HG03439 (cell line): Measurements from ENCODE around the gene NRG2.

Experiments used
- ATAC-seq: cut with Tn5 transposase; IDR thresholded peaks from one replicate; pipeline ENCODE4 v1.9.1; 2021; ENCODE audit warnings: mild to moderate bottlenecking, moderate library complexity; ENCODE audit not compliant: unreplicated experiment

Gene NRG2

DNA sequence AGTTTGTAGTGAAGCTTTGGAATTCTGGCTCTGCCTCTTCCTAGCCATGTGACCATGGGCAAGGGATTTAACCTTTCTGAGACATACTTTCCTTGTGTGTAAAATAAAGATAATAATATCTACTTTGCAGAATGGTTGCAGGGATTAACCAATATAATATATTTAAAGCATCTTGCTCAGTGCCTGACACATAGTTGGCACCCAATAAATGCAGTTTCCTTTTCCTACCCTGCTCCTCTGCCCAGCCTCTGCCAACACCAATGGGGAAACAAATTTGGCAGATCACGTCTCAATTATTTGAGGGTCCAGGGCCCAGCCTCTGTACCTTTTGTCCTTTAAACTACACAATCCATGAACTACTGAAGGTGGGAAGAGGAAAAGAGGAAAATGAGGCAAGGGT, 91.1 kb downstream of the NRG2 start:
- no peak for ATAC-seq

DNA sequence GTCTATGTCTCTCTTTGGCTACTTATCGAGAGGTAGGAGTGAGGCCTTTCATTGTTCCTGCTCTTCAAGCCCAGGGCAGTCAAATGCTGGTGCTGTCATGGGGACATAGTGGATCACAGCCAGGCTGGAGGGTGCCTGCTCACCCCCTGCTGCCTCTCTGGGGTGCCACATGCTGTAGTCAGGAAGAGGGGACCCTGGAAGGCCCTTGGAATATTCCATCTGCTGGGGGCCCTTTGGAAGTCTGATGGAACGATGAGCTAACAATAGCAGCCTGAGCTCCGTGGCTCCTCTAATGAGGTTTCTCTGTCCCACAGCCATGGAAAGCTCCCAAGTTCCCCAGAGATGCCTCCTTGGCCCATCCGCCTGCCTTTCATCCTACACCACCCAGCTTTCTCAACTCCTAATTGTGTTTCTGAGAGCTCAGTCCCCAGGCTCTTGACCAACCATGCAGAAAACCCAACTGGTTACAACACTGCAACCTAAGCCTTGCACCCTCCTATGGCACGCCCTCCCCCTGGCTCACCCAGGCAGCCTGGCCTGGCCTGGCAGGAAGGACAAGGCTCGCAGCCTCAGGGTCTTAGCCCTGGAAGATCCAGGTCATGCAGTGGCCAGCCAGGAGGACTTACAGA, 91.7 kb downstream of the NRG2 start:
- ATAC-seq = no peak

- no peak for ATAC-seq
Observed at GRCh38 chr5:139950436-139950835, 92.7 kb downstream of the NRG2 start.

DNA sequence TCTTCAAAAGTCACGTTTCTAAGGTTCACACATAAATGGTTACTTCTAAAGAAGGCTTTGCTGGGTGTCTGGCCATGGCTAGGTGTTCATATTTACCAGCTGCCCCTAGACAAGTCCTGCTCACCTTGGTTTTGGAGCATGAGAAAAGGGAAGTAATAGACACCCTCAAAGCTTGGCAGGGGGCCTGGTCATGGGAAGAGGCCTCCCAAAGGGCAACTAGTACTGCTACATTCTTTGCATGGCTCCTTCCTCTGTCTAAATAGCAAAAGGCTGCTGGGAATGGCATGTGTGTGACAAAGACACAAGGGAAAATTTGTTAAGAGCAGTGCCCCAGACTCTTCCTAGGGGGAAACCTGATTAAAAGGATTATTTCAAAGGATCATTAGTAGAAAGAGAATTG, 93.4 kb downstream of the NRG2 start:
- ATAC-seq = no peak

DNA sequence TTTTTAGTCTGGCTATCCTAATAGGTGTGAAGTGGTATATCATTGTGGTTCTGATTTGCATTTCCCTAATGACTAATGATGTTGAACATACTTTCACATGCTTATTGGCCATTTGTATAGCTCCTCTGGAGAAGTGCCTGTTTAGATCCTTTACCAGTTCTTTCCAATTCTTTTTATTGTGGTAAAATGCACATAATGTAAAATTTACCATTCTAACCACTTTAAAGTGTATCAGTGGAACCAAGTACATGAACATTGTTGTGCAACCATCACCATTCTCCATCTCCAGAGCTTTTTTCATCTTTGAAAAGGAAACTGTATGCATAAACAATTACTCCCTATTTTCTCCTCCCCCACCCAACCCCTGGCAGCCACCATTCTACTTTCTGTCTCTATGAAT, 95.4 kb downstream of the NRG2 start:
- no peak for ATAC-seq

DNA sequence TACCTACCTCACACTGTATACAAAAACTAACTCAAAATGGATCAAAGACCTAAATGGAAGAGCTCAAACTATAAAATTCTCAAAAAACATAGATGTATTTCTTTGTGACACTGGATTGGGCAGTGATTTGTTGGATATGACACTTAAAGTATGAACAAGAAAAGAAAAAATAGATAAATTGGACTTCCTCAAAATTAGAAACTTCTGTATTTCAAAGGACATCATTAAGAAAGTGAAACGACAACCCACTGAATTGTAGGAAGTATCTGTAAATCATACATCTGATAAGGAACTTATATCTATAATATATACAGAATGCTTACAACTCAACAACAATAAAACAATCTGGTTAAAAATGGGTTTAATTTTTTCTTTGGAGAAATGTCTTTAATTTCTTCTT, 96.7 kb downstream of the NRG2 start:
- ATAC-seq = no peak

DNA sequence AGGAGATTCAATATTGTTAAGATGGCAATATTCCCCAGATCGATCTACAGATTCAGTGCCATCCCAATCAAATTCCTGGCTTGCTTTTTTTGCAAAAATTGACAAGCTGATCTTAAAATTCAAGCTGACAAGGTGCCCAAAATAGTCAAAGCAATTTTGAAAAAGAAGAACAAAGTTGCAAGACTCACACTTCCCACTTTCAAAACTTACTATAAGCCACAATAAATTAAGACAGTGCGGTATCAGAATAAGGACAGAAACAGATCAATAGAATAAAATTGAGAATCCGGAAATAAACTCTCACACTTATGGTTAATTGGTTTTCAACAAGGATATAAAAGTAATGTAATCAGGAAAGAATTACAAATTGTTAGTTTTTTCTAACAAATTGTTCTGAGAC, 97.1 kb downstream of the NRG2 start:
- no peak for ATAC-seq

- no peak for ATAC-seq
Observed at GRCh38 chr5:139942243-139942642, 100.9 kb downstream of the NRG2 start.

GRCh38 chr5:139930406-139930805, 112.7 kb downstream of the NRG2 start:
- ATAC-seq = no peak

GRCh38 chr5:139926797-139927503, 116.1 kb downstream of the NRG2 start:
- ATAC-seq = no peak

GRCh38 chr5:139925650-139926640, 117.2 kb downstream of the NRG2 start:
- no peak for ATAC-seq

- ATAC-seq = no peak
Observed at GRCh38 chr5:139925216-139925562, 117.9 kb downstream of the NRG2 start.

DNA sequence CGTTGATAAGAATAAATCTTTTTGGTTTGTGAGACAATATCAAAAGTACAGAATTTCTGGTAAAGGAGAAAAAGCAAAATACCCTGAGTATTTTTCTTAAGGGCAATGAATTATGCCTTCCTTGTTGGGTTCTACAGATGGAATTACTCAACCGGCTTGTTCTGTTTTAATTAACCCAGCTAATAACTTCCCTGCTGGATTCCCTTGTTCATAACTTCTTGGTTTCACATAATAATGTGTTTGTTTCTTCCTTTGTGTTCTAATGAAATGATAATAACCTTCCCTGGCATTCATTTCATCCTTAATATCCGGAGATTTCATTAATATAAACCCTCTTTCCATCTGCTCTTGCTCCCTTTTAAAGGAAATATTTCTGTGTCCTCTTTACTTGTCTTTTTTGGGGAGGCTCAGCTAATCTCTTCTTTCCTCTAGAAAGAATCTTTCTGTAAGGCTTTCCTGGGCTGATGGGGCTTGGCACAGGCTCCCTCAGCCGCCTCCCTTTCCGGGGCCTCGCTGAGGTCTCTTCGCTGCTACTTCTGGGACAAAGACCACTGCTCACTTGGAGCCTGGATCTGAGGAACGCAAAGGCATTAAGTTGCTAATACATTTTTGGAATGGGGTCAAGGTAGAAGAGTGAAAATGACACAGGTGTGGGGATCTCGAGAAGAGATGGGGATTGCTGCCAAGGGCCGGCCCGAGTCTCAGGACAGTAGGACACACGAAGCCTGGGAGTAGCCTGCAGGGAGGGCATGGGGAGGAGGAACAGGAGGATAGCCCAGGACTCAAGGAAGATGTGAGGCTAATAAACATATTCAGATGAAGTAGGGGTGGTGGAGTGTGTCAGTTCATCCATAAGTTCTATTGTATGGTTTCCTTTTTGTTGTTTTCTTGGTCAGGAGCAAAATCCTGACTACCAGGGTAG, 118.5 kb downstream of the NRG2 start:
- ATAC-seq = no peak

GRCh38 chr5:139919308-139919707, 123.8 kb downstream of the NRG2 start:
- no peak for ATAC-seq

GRCh38 chr5:139915834-139916233, 127.3 kb downstream of the NRG2 start:
- ATAC-seq = no peak

DNA sequence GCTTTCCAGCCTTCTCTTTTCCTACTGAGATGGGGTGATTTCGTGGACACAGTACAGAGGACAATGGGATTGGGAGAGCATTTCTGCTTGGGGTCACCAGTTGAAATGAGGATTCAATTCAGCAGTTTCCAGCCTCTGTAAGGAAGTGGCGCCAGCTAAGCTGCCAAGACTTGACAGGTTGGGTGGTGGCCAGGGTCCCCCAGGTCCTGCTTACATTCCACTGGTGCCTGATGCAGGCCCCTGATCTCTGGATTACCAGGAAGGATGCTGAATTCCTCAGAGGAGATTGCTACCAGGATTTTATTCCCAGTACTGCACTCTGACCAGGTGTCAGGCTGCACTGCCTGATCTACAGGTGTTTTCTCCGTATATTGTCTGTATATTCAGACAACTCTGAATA, 127.8 kb downstream of the NRG2 start:
- ATAC-seq = no peak

- no peak for ATAC-seq
Observed at GRCh38 chr5:139914218-139914807, 128.8 kb downstream of the NRG2 start.

DNA sequence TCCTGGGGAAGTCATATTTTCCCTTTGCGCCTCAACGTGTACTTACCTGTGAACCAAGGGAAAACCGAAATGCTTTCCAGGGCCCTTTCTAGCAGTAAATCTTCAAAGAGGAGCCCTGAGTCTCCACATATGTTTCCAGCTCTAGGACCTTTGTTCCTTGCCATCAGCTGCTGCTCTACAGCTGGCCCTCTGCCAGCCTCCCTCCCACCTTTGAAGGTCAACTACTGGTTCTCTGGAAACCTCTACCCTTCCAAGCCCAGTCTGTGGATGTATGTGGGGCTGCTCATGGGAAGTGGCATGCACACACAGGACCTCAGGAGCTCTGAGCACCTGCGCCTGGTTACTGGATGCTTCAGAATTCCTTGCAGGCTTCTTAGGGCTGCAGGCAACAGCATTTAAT, 130.3 kb downstream of the NRG2 start:
- ATAC-seq = no peak

- ATAC-seq = no peak
Observed at GRCh38 chr5:139912158-139912557, 130.9 kb downstream of the NRG2 start.

GRCh38 chr5:139911425-139912120, 131.5 kb downstream of the NRG2 start:
- no peak for ATAC-seq
